Endothelial cell of umbilical vein (primary cell): ENCODE results near the gene CFAP57. TPM values are rescaled to one million over a fixed set of nuclear protein-coding genes. Genes with fewer than 3 reads are reported as not detected.

ENCODE experiments used
- BruUV-seq: library from RNA; stranded (reverse); fragments of 400-500 nt; replicated peaks from 2 replicates; lab custom pipeline; 2021; lab: Mats Ljungman, UMichigan
- CTCF ChIA-PET: fragments of 300-600, 350-600 bp; sonication (Branson Sonifier 250); formaldehyde crosslinking; loops from one replicate; lab custom pipeline; 2021; ENCODE audit warnings: antibody characterized with exemption, inconsistent platforms; lab: Charles Lee
- POLR2A ChIA-PET: fragments of 300-600, 350-600 bp; sonication (Branson Sonifier 250); formaldehyde crosslinking; loops from one replicate; lab custom pipeline; 2021; ENCODE audit warnings: antibody characterized with exemption, inconsistent platforms; lab: Charles Lee
- DNase-seq: peaks from one replicate; pipeline ENCODE4 v3.0.0-alpha.2; 2011; ENCODE audit warnings: low read depth, low spot score
- FAIRE-seq: peaks from 2 replicates; lab custom pipeline; 2011; peaks lifted over from hg19 to GRCh38; lab: Jason Lieb, UNC
- H2AFZ ChIP-seq: 2 replicates; pipeline ENCODE4 v1.6.0; 2012; ENCODE audit warnings: low read depth, low read length, control low read depth, inconsistent platforms
- H3K27ac ChIP-seq: 2 replicates; pipeline ENCODE4 v1.5.1; 2011; ENCODE audit warnings: low read depth, mild to moderate bottlenecking, control low read depth, low read length, moderate library complexity; ENCODE audit not compliant: insufficient read depth
- H3K27me3 ChIP-seq, 2 experiments: 2 replicates each; pipeline versions ENCODE4 v1.6.0 to v1.6.1; 2011; ENCODE audit warnings: low read length in 2 of 2, mixed read lengths in 1 of 2; ENCODE audit not compliant: control insufficient read depth in 2 of 2, insufficient read depth in 2 of 2
- H3K36me3 ChIP-seq, 2 experiments: 2 replicates in 1 of 2; 3 replicates in 1 of 2; pipeline ENCODE4 v1.5.1; 2011; ENCODE audit warnings: low read length in 2 of 2, mild to moderate bottlenecking in 1 of 2, moderate library complexity in 1 of 2; ENCODE audit not compliant: control insufficient read depth in 2 of 2, insufficient read depth in 2 of 2; ENCODE audit errors: extremely low read depth in 1 of 2
- H3K4me1 ChIP-seq: 3 replicates; pipeline ENCODE4 v1.5.1; 2011; ENCODE audit warnings: mild to moderate bottlenecking, low read length; ENCODE audit not compliant: control insufficient read depth, insufficient read depth; ENCODE audit errors: extremely low read depth
- H3K4me2 ChIP-seq: 2 replicates; pipeline ENCODE4 v1.6.1; 2011; ENCODE audit warnings: low read length, control low read depth, mixed read lengths; ENCODE audit not compliant: insufficient read depth
- H3K4me3 ChIP-seq, 3 experiments: fragments of 200-600 bp in 1 of 3; sonication (generic), shearing (Covaris generic) in 1 of 3; replicated peaks in 1 of 3; 2 replicates each; pipeline ENCODE4 v1.5.1; 2011 to 2016; ENCODE audit warnings: control low read depth in 3 of 3, low read length in 3 of 3, mild to moderate bottlenecking in 2 of 3, inconsistent platforms in 1 of 3, low read depth in 1 of 3, moderate library complexity in 1 of 3; ENCODE audit not compliant: insufficient read depth in 1 of 3
- H3K79me2 ChIP-seq: 2 replicates; pipeline ENCODE4 v1.6.0; 2012; ENCODE audit warnings: low read length, inconsistent platforms; ENCODE audit not compliant: control insufficient read depth, insufficient read depth
- H3K9ac ChIP-seq: replicated peaks from 2 replicates; pipeline ENCODE3; 2011; ENCODE audit warnings: low read length, control low read depth; ENCODE audit not compliant: insufficient read depth; ENCODE audit errors: extremely low read depth
- H3K9me1 ChIP-seq: replicated peaks from 3 replicates; pipeline ENCODE4 v1.6.0; 2011; ENCODE audit warnings: mild to moderate bottlenecking, low read length; ENCODE audit not compliant: control insufficient read depth, insufficient read depth; ENCODE audit errors: extremely low read depth
- H3K9me3 ChIP-seq: replicated peaks from 2 replicates; pipeline ENCODE4 v1.5.1; 2012; ENCODE audit warnings: low read length, inconsistent platforms; ENCODE audit not compliant: control insufficient read depth, insufficient read depth
- H4K20me1 ChIP-seq: replicated peaks from 2 replicates; pipeline ENCODE3; 2011; ENCODE audit warnings: mild to moderate bottlenecking, low read length; ENCODE audit not compliant: control insufficient read depth, insufficient read depth; ENCODE audit errors: extremely low read depth
- EZH2 ChIP-seq: IDR thresholded peaks from 2 replicates; pipeline ENCODE4 v1.6.1; 2012; ENCODE audit warnings: borderline replicate concordance, low read depth, mild to moderate bottlenecking, moderate library complexity, low read length, inconsistent platforms; ENCODE audit not compliant: severe bottlenecking
- FOS ChIP-seq: IDR thresholded peaks from 2 replicates; pipeline ENCODE4 v1.6.1; 2011; ENCODE audit warnings: mild to moderate bottlenecking, low read length, moderate library complexity, borderline replicate concordance; ENCODE audit not compliant: insufficient read depth
- GATA2 ChIP-seq: IDR thresholded peaks from 2 replicates; pipeline ENCODE4 v1.7.0; 2011; ENCODE audit warnings: low read depth, mild to moderate bottlenecking, moderate library complexity, mixed read lengths, low read length; ENCODE audit not compliant: insufficient read length, insufficient read depth
- JUN ChIP-seq: IDR thresholded peaks from 2 replicates; pipeline ENCODE4 v1.6.1; 2011; ENCODE audit warnings: borderline replicate concordance, low read depth; ENCODE audit not compliant: insufficient read length, insufficient read depth
- MYC ChIP-seq: IDR thresholded peaks from one replicate; pipeline ENCODE4 v1.6.1; 2011; ENCODE audit warnings: mild to moderate bottlenecking, low read depth, low read length
- POLR2A ChIP-seq: IDR thresholded peaks from 2 replicates; pipeline ENCODE4 v1.6.1; 2012; ENCODE audit warnings: low read depth, mild to moderate bottlenecking, control low read depth, low read length
- POLR2AphosphoS5 ChIP-seq: IDR thresholded peaks from 2 replicates; pipeline ENCODE4 v1.6.1; 2012; ENCODE audit warnings: low read depth, mild to moderate bottlenecking, control low read depth, low read length, moderate library complexity; ENCODE audit not compliant: insufficient read depth
- dilution Hi-C: fragments of 300-500 bp; cut with MboI; formaldehyde crosslinking; loops from one replicate; pipeline ENCODE4 v1.15.0; 2019; ENCODE audit warnings: low sequenced_read_pairs; ENCODE audit not compliant: extremely low pct_ligation_motif_present
- intact Hi-C: fragments of 100-400 bp; cut with micrococcal nuclease; formaldehyde crosslinking; loops from one replicate; pipeline ENCODE4 v1.10.0; 2022
- polyA plus RNA-seq, 4 experiments: library from polyadenylated mRNA; depleted of rRNA in 3 of 4; stranded (reverse) in 3 of 4; unstranded in 1 of 4; fragments of >200 nt; gene quantifications; 2 replicates each; pipeline versions ENCODE4 v1.2.1 to v1.2.3, GENCODE V29; 2011 to 2012; ENCODE audit warnings: missing spikeins in 1 of 4
- total RNA-seq: library from RNA; stranded (reverse); gene quantifications from 2 replicates; pipeline ENCODE4 v1.2.3, GENCODE V29; 2021
- TF ChIP-seq, protein P1 (sequence below), 2 donors: IDR thresholded peaks; 1 replicate in 1 of 2; 2 replicates in 1 of 2; pipeline ENCODE4 v1.5.1; 2011; ENCODE audit warnings: low read length in 2 of 2, mild to moderate bottlenecking in 2 of 2, moderate library complexity in 2 of 2, control low read depth in 1 of 2, inconsistent platforms in 1 of 2, low read depth in 1 of 2; ENCODE audit not compliant: insufficient read depth in 1 of 2; ENCODE audit errors: extremely low read depth in 1 of 2
- TF ChIP-seq, protein P2 (sequence below): IDR thresholded peaks from 2 replicates; pipeline ENCODE4 v1.6.1; 2011; ENCODE audit not compliant: insufficient read depth, insufficient read length

Gene CFAP57
- total and polyA plus RNA-seq, 2 donors (not counting 3 experiments of a cell fraction or from before 2014, with no cell fraction given): 0.88 to 0.91 TPM

DNA sequence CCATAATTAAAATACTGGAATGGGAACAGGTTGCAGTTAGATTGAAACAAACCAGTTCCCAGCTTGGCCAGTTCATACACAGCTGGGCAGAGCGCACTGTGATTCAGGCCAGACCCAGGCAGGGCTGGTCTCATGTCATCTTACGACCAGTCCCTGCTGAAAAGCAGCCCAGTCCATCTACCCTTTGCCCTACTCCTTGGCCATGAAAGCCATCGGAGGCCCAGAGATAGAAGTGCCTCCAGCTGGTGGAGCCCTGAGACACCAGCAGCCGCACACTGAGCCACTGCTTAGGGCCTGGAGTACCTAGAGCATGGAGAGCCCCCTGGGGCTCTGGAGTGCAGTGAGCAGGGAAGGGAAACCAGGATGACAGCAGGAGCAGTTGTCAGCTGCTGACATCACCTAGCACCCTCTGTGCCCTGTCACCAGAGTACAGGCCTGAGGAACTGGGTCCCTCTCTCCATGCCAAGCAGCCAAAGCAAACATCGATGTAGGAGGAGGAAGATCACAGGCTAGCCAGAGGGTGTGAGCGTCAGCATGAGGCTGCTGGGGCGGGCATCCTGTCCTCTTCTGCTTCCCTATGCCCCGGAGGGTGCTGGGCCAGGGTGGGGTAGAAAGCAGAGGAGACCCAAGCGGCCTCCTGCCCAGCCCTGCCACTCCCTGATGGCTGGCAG lies 63.5 kb downstream of the CFAP57 start:
- dilution Hi-C loops (loop anchor here (25.0 kb wide), 1 partner anchor 177 kb away; no protein-coding TSS in a partner anchor), intact Hi-C loops (no loop called here)
- H3K9me1 ChIP-seq: no peaks in the 10 kb centered on the region
- H3K9me3 ChIP-seq: no peaks in the 10 kb centered on the region
- H3K79me2 ChIP-seq: no peaks in the 10 kb centered on the region
- H4K20me1 ChIP-seq: no peaks in the 10 kb centered on the region
- no peak for DNase-seq
- TF ChIP-seq GATA2 (no peak), FOS (no peak), POLR2A (no peak), EZH2 (no peak), MYC (no peak), POLR2AphosphoS5 (no peak), JUN (no peak)
- TF ChIP-seq, protein P1, sequence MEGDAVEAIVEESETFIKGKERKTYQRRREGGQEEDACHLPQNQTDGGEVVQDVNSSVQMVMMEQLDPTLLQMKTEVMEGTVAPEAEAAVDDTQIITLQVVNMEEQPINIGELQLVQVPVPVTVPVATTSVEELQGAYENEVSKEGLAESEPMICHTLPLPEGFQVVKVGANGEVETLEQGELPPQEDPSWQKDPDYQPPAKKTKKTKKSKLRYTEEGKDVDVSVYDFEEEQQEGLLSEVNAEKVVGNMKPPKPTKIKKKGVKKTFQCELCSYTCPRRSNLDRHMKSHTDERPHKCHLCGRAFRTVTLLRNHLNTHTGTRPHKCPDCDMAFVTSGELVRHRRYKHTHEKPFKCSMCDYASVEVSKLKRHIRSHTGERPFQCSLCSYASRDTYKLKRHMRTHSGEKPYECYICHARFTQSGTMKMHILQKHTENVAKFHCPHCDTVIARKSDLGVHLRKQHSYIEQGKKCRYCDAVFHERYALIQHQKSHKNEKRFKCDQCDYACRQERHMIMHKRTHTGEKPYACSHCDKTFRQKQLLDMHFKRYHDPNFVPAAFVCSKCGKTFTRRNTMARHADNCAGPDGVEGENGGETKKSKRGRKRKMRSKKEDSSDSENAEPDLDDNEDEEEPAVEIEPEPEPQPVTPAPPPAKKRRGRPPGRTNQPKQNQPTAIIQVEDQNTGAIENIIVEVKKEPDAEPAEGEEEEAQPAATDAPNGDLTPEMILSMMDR (IDR thresholded peaks at IDR 0.05; ENCODE audit: extremely low read depth in 1 of 2, insufficient read depth in 1 of 2, low read depth in 1 of 2, low read length in 2 of 2): no peak
- TF ChIP-seq, protein P2, sequence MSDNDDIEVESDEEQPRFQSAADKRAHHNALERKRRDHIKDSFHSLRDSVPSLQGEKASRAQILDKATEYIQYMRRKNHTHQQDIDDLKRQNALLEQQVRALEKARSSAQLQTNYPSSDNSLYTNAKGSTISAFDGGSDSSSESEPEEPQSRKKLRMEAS: no peak
- H3K27me3 ChIP-seq: no peaks in the 10 kb centered on the region
- peak; percentile 33 for FAIRE-seq
- no peak overlapping the region for H2AFZ ChIP-seq
- H3K9ac ChIP-seq: no peak overlapping the region
- CTCF ChIA-PET: interaction anchor here (1.1 to 7.5 kb wide), 3 partner anchors 9 to 178 kb away, joined by 4 to 74 read pairs (median 7); no protein-coding TSS in a partner anchor
- peaks cover 19% of the 10 kb centered on the region for H3K4me1 ChIP-seq
- H3K4me2 ChIP-seq: no peak overlapping the region
- no peak overlapping the region for H3K4me3 ChIP-seq
- no TSS peak for BruUV-seq
- H3K36me3 ChIP-seq: no peaks in the 10 kb centered on the region
- no peak overlapping the region for H3K27ac ChIP-seq
- POLR2A ChIA-PET: interaction anchor here (0.6 kb wide), 1 partner anchor 51 kb away, joined by 5 read pairs; no protein-coding TSS in a partner anchor
